ENCODE measurements around the gene XYLT1. TPM values are rescaled to one million over a fixed set of nuclear protein-coding genes. Genes with fewer than 3 reads are reported as not detected.

Gene XYLT1
- total RNA-seq, 4 donors from 2014 or later, result 20.0 to 43.0 (median 27.4) TPM

- TF ChIP-seq CTCF (IDR thresholded peaks at IDR 0.05), result no peak
- DNase-seq (ENCODE audit: low spot score), result no peak
- ATAC-seq (ENCODE audit: low FRiP score), result no peak
Measured at GRCh38 chr16:17330044-17330443, 140.7 kb downstream of the XYLT1 start.

- ATAC-seq (ENCODE audit: low FRiP score) (no peak), DNase-seq (ENCODE audit: low spot score) (no peak)
- no peak for TF ChIP-seq CTCF (IDR thresholded peaks at IDR 0.05)
Measured at GRCh38 chr16:17329391-17329790, 141.4 kb downstream of the XYLT1 start.

DNA sequence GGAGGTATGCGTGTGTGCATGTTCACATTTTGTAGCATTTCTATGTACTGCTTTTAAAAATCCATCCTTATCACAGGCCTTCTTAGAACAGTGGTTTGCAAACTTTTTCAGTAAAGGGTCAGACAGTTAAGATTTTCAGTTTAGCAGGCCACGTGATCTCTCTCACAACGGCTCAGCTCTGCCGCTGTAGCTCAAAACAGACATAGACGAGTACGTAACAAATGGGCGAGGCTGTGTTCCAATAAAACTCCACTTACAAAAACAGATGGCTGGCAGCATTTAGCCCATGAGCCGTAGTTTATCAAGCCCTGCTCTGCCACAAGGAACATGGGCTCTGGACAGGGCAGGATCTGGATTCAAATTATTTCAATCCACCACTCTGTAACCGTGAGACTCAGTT is 141.8 kb downstream of the XYLT1 start:
- no peak for TF ChIP-seq CTCF (IDR thresholded peaks at IDR 0.05)
- ATAC-seq (ENCODE audit: low FRiP score), result peak; percentile 46
- DNase-seq (ENCODE audit: low spot score), result no peak

GRCh38 chr16:17327664-17328335 is 143.0 kb downstream of the XYLT1 start:
- ATAC-seq (ENCODE audit: low FRiP score), result no peak

DNA sequence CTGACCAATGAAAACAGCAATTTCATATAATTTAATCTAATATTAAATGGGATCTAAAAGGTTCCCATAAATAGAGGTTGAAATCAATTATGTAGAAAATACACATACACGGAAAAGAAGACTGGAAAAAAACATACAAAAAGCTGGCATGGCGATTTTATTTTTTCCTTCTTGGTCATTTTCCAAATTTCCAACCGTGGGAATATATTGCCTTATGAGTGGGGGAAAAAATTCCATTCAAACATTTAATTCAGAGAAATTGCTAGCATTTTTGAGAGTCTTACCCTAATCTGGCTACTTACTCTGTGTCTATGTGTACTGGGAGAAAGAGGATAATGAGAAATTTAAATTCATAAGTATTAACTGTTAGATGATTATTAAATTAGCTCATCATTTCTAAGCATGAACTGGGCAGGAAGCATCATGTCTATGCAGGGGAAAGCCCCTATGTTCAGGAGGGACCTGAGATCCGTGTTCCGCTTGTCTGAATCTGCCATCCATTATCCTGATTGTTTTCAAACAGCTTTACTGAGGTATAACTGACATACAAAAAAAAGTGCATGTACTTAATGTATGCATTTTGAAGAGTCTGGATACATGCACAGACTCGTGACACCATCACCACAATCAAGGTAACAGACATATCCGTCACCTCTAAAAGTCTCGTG is 145.2 kb downstream of the XYLT1 start:
- ATAC-seq (ENCODE audit: low FRiP score) (no peak), DNase-seq (ENCODE audit: low spot score) (no peak)
- no peak for TF ChIP-seq CTCF (IDR thresholded peaks at IDR 0.05)

More at GRCh38 chr16:17327664-17328335, 143.0 kb downstream of the XYLT1 start:
- no peak for DNase-seq (ENCODE audit: low spot score)
- no peak for TF ChIP-seq CTCF (IDR thresholded peaks at IDR 0.05)

DNA sequence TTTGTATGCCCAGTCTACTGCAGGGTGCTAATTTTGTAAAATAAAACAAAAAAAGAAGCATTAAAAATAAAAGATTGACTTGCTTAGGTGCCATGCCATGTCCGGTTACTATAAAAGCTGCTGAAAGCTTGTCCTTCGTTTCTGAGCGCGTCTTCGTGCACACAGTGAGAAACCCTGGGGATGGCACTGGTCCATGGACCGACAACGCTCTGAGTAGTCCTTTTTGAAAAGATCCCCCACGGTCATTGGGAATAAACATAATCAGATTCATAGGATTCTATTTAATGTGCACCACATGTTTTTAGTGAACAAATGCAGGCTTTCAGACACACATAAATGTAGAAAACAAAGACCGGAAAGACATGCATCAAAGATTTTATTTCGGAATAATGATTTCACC is 146.3 kb downstream of the XYLT1 start:
- no peak for DNase-seq (ENCODE audit: low spot score)
- no peak for TF ChIP-seq CTCF (IDR thresholded peaks at IDR 0.05)
- no peak for ATAC-seq (ENCODE audit: low FRiP score)

- ATAC-seq (ENCODE audit: low FRiP score), result no peak
- TF ChIP-seq CTCF (IDR thresholded peaks at IDR 0.05), result no peak
Measured at GRCh38 chr16:17323171-17323570, 147.6 kb downstream of the XYLT1 start.

More at GRCh38 chr16:17323171-17323570, 147.6 kb downstream of the XYLT1 start:
- no peak for DNase-seq (ENCODE audit: low spot score)
